Osteocyte (in vitro differentiated cells): ENCODE measurements around the gene BORCS8. TPM values are rescaled to one million over a fixed set of nuclear protein-coding genes. Genes with fewer than 3 reads are reported as not detected.

Experiments used
- DNase-seq: peaks from one replicate; pipeline ENCODE4 v3.0.0; 2021; ENCODE audit warnings: mixed read lengths; ENCODE audit not compliant: unreplicated experiment; ENCODE audit errors: extremely low spot score
- H3K27ac Mint-ChIP-seq: one replicate; pipeline ENCODE4 v1.8.0; 2021; ENCODE audit warnings: mild to moderate bottlenecking, mixed read lengths; ENCODE audit not compliant: unreplicated experiment
- H3K27me3 Mint-ChIP-seq: one replicate; pipeline ENCODE4 v1.8.0; 2021; ENCODE audit warnings: mixed read lengths; ENCODE audit not compliant: unreplicated experiment
- H3K36me3 Mint-ChIP-seq: one replicate; pipeline ENCODE4 v1.8.0; 2021; ENCODE audit warnings: mixed read lengths; ENCODE audit not compliant: unreplicated experiment
- H3K4me1 Mint-ChIP-seq: one replicate; pipeline ENCODE4 v1.8.0; 2021; ENCODE audit warnings: mixed read lengths; ENCODE audit not compliant: unreplicated experiment
- H3K4me3 Mint-ChIP-seq: one replicate; pipeline ENCODE4 v1.8.0; 2021; ENCODE audit warnings: mild to moderate bottlenecking, moderate library complexity, mixed read lengths; ENCODE audit not compliant: unreplicated experiment
- H3K9me3 Mint-ChIP-seq: one replicate; pipeline ENCODE4 v1.8.0; 2021; ENCODE audit warnings: mixed read lengths; ENCODE audit not compliant: unreplicated experiment
- CTCF ChIP-seq: fragments of 200-600 bp; sonication (generic); IDR thresholded peaks from 2 replicates; pipeline ENCODE4 v1.5.0; 2021; ENCODE audit warnings: antibody characterized with exemption, mild to moderate bottlenecking, moderate library complexity
- total RNA-seq: library from RNA; stranded (reverse); gene quantifications from 2 replicates; pipeline ENCODE4 v1.2.1, GENCODE V29; 2021

Gene BORCS8
- total RNA-seq, 1 donor from 2014 or later = 24.4 TPM

GRCh38 chr19:19160461-19161035 lies 31.4 kb downstream of the BORCS8 start:
- TF ChIP-seq CTCF = no peak
- Mint-ChIP-seq H3K36me3 (peaks cover 3% of the 10 kb centered on the region), H3K27me3 (no peaks in the 10 kb centered on the region), H3K4me1 (no peaks in the 10 kb centered on the region), H3K27ac (no peak overlapping the region), H3K9me3 (no peaks in the 10 kb centered on the region), H3K4me3 (no peak overlapping the region)
- DNase-seq = no peak

GRCh38 chr19:19159534-19159933 lies 32.4 kb downstream of the BORCS8 start:
- Mint-ChIP-seq H3K4me3 (no peak overlapping the region), H3K4me1 (no peaks in the 10 kb centered on the region), H3K9me3 (no peaks in the 10 kb centered on the region), H3K36me3 (peaks cover 3% of the 10 kb centered on the region), H3K27me3 (no peaks in the 10 kb centered on the region), H3K27ac (no peak overlapping the region)
- DNase-seq = no peak
- no peak for TF ChIP-seq CTCF

GRCh38 chr19:19157808-19158207 lies 34.1 kb downstream of the BORCS8 start:
- H3K4me1 Mint-ChIP-seq = no peaks in the 10 kb centered on the region
- TF ChIP-seq CTCF = no peak
- DNase-seq = no peak
- no peaks in the 10 kb centered on the region for H3K27me3 Mint-ChIP-seq
- no peak overlapping the region for H3K4me3 Mint-ChIP-seq
- no peaks in the 10 kb centered on the region for H3K9me3 Mint-ChIP-seq
- H3K36me3 Mint-ChIP-seq = peaks cover 3% of the 10 kb centered on the region
- no peak overlapping the region for H3K27ac Mint-ChIP-seq

GRCh38 chr19:19155495-19156219 lies 36.3 kb downstream of the BORCS8 start:
- Mint-ChIP-seq H3K27ac (no peak overlapping the region), H3K9me3 (no peaks in the 10 kb centered on the region), H3K36me3 (peaks cover 3% of the 10 kb centered on the region), H3K4me1 (no peaks in the 10 kb centered on the region), H3K4me3 (no peak overlapping the region), H3K27me3 (no peaks in the 10 kb centered on the region)
- no peak for DNase-seq
- TF ChIP-seq CTCF = no peak

GRCh38 chr19:19154768-19155494 lies 37.0 kb downstream of the BORCS8 start:
- no peaks in the 10 kb centered on the region for H3K9me3 Mint-ChIP-seq
- no peaks in the 10 kb centered on the region for H3K27me3 Mint-ChIP-seq
- DNase-seq = no peak
- H3K4me1 Mint-ChIP-seq = no peaks in the 10 kb centered on the region
- TF ChIP-seq CTCF = no peak
- H3K27ac Mint-ChIP-seq = no peak overlapping the region
- H3K4me3 Mint-ChIP-seq = no peak overlapping the region
- peaks cover 3% of the 10 kb centered on the region for H3K36me3 Mint-ChIP-seq
